Right renal cortex interstitium (tissue), 3 donors: ENCODE data around the gene CDV3. TPM values are rescaled to one million over a fixed set of nuclear protein-coding genes. Genes with fewer than 3 reads are reported as not detected.

ENCODE experiments used
- DNase-seq, 3 donors: peaks; one replicate each; pipeline ENCODE4 v3.0.0-alpha.2; 2013; ENCODE audit warnings: low read depth in 3 of 3, low spot score in 2 of 3
- polyA plus RNA-seq, 3 donors: library from polyadenylated mRNA; unstranded; fragments of 120-200 nt; gene quantifications; one replicate each; pipeline ENCODE4 v1.2.1, GENCODE V29; 2013; ENCODE audit not compliant: insufficient read length in 3 of 3

Gene CDV3
- polyA plus RNA-seq, 3 donors: 146 to 152 (median 147) TPM

DNA sequence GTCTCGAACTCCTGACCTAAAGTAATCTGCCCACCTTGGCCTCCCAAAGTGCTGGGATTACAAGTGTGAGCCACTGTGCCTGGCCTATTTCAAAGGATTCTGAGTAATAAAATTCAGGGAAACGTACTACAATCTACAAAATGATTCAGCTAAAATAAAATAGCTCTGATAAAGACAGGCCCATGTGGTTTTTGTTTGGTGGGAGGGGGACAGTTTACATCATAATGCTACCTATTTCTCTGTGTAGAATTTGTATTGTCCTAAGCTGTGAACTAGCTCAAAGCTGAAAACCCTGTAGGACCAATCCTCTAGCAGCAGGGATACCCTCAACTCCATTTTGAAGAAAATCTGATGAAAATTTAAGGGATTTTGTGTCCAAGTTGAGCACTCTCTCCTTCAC, 25.8 kb downstream of the CDV3 start:
- no peak for DNase-seq

GRCh38 chr3:133600572-133601081, 27.1 kb downstream of the CDV3 start:
- no peak for DNase-seq

- DNase-seq: no peak
These were observed 32.9 kb downstream of the CDV3 start for GRCh38 chr3:133606342-133606741.

DNA sequence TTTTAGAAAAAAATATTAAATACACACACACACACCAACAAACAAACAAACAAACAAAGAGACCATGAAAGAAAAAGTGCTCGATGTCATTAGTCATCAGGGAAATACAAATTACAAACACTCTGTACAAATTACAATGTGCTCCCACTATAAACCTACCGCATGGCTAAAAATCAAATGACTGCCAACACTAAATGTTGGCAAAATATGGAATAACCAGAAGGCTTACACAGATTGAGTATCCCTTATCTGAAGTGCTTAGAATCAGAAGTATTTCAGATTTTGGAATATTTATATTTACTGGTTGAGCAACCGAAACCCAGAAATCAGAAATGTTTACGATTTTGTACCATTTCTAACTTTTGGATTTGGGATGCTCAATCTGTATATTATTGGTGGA, 33.4 kb downstream of the CDV3 start:
- DNase-seq: no peak

DNA sequence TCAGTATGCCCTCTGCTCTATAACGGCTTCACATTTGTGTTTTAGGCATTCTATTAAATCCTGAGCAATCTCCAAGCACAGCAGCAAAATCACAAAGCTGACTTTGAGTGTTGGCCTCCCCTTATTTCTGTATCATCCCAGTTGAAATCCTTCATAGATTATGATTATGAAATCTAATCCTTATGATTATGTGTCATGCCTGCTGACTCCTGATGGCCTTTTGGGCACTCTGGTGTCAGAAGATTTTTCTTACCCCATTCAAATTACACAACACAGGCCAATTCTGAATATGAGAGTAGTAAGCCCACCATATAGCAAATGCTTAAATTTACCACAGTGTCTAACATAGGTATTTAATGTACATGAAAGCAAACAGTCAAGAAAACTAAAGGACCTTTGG, 34.3 kb downstream of the CDV3 start:
- no peak for DNase-seq

- no peak for DNase-seq
These were observed 34.9 kb downstream of the CDV3 start for GRCh38 chr3:133608388-133608787.

DNA sequence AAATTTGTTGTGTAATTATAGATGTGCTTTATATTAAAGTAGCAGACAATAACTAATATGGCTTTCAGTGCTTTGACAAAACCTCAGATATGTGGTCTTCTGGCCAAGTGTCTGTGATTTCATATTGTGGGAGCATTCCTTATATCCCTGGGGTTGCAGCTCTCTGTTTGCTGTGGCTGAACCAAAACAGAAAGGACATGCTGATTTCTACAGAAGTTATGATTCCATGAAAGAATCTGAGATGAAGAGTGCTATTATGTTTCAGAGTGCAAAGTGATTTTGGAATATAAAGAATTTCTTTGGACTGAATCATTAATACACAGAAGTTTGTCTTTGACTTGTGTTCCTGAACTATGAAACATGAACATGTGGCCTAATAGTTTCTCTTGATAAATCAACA, 36.5 kb downstream of the CDV3 start:
- no peak for DNase-seq

DNA sequence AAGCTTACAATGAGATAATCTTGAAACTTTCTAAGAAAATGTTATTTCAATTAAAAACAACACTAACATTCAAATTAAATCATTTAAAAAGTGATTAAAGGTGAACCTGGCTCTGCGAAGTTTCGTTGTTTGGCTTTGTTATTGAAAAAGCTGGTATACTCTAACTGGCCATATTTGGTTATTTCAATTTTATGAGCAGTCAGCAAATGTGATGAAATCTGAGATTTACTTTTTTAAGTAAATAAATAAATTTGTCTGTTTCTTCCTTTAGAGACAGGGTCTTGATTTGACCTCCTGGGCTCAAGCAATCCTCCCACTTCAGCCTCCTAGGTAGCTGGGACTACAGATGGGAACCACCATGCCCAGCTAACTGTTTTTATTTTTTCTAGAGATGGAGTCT, 38.0 kb downstream of the CDV3 start:
- DNase-seq: no peak

DNA sequence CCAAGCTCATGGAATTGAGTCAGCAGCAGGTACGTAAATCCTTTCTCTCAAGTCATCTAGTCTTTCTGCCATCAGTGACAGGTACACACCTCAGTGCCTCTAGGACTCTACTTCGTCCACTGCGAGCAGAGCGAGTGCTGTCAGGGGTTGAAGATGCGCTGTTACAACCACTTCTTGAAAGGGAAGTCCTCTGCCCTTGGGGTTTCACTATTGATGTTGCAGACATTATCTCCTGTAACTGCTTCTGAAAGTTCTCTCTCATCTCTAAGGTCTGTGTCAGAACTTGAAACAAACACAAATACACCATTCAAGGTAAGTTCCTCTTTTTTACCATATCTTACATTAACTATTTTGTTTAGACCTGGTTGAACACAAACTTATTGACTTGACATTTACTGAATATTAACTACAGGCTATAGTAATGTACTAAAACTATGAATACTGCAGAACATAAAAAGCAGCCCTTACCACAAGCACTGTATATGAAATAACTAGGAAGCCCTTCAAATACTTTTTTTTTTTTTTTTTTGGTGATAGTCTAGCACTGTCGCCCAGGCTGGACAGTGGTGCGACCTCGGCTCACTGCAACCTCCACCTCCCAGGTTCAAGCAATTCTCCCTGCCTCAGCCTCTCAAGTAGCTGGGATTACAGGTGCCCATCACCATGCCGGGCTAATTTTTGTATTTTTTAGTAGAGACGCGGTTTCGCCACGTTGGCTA, 46.7 kb downstream of the CDV3 start:
- no peak for DNase-seq

DNA sequence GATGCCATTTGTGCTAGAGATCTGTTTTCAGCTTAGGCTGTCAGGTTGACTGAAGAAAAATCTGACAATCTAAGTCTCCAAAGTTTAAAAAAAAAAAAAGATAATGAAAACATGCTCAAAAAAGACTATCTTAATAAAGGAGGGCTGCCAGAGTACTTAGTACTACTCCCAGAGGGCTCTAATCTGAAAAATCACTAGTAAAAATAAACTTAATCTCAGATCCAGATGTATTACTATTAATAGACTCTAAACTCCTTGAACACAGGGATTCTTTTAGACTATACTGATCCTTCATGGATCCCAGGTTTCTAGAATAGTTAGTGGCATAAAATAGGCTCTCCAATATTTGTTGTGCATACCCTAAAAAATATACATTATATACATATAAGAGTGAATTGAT, 54.3 kb downstream of the CDV3 start:
- no peak for DNase-seq

DNA sequence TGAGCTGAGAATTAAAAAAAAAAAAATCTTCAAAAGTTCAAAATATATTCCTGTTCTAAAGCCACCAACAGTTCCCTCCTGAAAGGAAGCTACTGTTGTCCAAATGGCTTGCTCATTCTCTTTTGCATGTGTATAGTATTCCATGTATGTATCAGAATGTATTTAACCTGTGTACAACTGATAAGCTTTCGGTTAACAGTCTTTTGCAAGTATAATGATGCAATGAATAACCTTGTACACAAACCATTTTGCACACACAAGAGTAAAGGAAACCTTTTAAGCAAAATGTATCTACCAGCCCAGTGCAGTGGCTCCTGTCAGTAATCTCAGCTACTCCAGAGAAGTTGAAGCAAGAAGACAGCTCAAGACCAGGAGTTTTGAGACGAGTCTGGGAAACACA, 55.7 kb downstream of the CDV3 start:
- DNase-seq: no peak

- no peak for DNase-seq
These were observed 60.0 kb downstream of the CDV3 start for GRCh38 chr3:133633439-133633838.

Other genes with a start within 250 kb of the CDV3 start
- under 1 TPM in 2 of 3 donors, not detected in 1; 0.50 to 0.67 TPM for gene BFSP2, start 173.6 kb upstream of the CDV3 start, polyA plus RNA-seq
- gene TOPBP1, start 88.3 kb downstream of the CDV3 start, polyA plus RNA-seq: 10 to 100 TPM; 44.2 to 50.1 (median 49.2) TPM
- gene TF, start 172.7 kb downstream of the CDV3 start, polyA plus RNA-seq: 1 to 10 TPM; 3.9 to 4.3 (median 4.3) TPM
- 10 to 100 TPM; 54.0 to 67.3 (median 60.6) TPM for gene SRPRB, start 232.1 kb downstream of the CDV3 start, polyA plus RNA-seq